ENCODE results near the gene ARRB1. TPM values are rescaled to one million over a fixed set of nuclear protein-coding genes. Genes with fewer than 3 reads are reported as not detected.
"Not testable (repeated sequence)": the region's sequence is repeated elsewhere in the genome, so short reads cannot be mapped to it uniquely, and the experiment has no call there.

ARRB1 gene
- total RNA-seq, 1 donor = 33.2 TPM

DNA sequence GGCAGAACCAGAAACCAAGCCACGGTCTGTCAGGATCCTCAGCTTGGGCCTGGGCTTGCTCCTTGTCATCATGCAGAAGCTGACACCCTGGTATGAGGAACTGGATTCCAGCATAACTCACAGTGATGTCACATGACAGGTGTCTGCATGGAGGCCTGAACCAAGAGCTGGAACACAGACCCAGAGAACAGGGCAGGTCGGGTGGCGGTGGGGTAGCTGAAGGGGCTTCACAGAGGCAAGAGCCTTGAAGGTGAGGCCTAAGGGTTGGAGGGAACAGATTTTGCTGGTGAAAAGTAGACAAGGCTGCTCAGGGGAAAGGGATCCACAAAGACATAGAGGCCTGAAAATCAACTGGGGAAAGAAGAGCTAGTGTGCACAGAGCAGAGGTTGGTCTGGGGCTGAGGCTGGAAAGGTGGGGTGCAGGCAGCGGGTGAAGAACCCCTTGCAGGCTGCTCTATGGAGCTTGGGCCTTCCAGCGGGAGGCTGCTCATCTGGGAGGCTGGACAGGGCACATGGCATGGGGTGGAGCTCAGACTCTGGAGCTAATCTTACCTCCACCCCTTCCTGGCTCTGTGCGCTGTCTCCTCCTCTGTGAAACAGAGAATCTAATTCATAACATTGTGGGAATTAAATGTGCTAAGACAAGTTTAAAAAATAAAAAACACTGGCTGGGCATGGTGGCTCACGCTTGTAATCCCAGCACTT is 29.4 kb upstream of the ARRB1 start:
- TF ChIP-seq, protein P1, sequence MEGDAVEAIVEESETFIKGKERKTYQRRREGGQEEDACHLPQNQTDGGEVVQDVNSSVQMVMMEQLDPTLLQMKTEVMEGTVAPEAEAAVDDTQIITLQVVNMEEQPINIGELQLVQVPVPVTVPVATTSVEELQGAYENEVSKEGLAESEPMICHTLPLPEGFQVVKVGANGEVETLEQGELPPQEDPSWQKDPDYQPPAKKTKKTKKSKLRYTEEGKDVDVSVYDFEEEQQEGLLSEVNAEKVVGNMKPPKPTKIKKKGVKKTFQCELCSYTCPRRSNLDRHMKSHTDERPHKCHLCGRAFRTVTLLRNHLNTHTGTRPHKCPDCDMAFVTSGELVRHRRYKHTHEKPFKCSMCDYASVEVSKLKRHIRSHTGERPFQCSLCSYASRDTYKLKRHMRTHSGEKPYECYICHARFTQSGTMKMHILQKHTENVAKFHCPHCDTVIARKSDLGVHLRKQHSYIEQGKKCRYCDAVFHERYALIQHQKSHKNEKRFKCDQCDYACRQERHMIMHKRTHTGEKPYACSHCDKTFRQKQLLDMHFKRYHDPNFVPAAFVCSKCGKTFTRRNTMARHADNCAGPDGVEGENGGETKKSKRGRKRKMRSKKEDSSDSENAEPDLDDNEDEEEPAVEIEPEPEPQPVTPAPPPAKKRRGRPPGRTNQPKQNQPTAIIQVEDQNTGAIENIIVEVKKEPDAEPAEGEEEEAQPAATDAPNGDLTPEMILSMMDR (IDR thresholded peaks at IDR 0.05; ENCODE audit: insufficient read depth, low read depth, low read length) = no peak
- no peak overlapping the region for H3K4me3 ChIP-seq (ENCODE audit: low read depth, low read length)
- DNase-seq (ENCODE audit: low read depth) = no peak

DNA sequence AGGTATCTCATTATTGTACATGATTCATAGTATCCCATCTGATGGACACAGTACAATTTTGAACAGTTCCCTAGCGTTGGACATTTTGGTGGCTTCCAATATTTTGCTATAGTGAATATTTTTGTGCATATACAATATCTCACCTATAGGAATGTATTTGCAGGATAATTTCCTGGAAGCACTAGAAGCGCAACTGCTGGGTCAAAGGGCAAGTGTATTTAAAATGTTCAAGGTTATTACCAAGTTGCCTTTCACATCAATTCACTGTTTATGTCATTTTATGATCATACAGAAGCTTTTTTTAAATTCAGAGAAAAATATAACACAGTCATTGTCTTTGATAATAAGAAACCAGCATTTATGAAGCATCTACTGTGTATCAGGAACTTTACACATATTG is 28.8 kb upstream of the ARRB1 start:
- TF ChIP-seq, protein P1 (IDR thresholded peaks at IDR 0.05; ENCODE audit: insufficient read depth, low read depth, low read length) = no peak
- no peak for DNase-seq (ENCODE audit: low read depth)
- H3K4me3 ChIP-seq (ENCODE audit: low read depth, low read length) = no peak overlapping the region

DNA sequence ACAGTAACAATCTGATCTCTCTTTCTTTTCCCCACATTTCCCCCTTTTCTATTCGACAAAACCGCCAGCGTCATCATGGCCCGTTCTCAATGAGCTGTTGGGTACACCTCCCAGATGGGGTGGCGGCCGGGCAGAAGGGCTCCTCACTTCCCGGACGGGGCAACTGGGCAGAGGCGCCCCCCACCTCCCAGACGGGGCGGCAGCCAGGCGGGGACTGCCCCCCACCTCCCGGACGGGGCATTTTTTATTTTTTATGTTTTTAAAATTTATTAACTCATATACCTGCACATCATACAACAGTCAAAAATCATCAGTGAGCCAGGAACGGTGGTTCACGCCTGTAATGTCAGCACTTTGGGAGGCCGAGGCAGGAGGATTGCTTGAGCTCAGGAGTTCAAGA is 27.3 kb upstream of the ARRB1 start:
- DNase-seq (ENCODE audit: low read depth) = not testable (repeated sequence)

DNA sequence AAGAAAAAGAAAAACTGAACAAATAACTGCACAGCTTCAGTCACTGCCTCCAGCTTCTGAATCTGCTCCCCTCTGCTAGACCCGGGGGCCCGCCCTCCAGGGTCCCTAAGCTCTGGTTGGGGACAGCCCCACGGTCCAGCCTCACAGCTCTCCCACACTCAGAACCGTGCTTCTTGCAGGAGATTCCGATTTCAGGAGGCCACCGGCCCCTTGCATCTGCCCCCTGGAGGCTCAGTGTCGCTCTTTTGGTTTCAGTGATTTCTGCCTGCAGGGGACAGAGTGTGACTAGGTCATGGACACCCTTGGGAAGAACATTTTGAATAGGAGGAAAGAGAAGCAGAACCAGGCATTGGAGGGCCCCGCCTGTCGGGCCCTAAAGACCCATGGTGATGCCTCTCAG is 24.7 kb upstream of the ARRB1 start:
- no peak for DNase-seq (ENCODE audit: low read depth)
- H3K4me3 ChIP-seq (ENCODE audit: low read depth, low read length) = no peak overlapping the region
- TF ChIP-seq, protein P1 (IDR thresholded peaks at IDR 0.05; ENCODE audit: insufficient read depth, low read depth, low read length) = peak; percentile 37

More for the DNA sequence above, 27.3 kb upstream of the ARRB1 start:
- not testable (repeated sequence) for H3K4me3 ChIP-seq (ENCODE audit: low read depth, low read length)

DNA sequence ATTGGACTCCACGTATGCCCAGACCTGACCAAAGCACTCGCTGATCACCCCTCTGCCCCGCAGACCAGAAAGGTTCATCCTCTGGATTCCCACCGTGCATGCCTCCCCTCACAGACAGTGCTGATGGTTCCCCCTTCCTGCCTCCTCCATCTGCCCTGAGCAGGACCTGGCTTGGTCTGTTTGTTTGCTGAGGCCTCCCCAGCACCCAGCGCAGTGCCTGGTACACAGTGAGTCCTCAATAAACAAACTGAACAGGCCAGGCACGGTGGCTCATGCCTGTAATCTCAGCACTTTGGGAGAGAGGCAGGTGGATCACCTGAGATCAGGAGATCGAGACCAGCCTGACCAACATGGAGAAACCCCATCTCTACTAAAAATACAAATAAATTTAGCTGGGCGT is 24.2 kb upstream of the ARRB1 start:
- no peak for DNase-seq (ENCODE audit: low read depth)
- TF ChIP-seq, protein P1 (IDR thresholded peaks at IDR 0.05; ENCODE audit: insufficient read depth, low read depth, low read length) = no peak
- no peak overlapping the region for H3K4me3 ChIP-seq (ENCODE audit: low read depth, low read length)

DNA sequence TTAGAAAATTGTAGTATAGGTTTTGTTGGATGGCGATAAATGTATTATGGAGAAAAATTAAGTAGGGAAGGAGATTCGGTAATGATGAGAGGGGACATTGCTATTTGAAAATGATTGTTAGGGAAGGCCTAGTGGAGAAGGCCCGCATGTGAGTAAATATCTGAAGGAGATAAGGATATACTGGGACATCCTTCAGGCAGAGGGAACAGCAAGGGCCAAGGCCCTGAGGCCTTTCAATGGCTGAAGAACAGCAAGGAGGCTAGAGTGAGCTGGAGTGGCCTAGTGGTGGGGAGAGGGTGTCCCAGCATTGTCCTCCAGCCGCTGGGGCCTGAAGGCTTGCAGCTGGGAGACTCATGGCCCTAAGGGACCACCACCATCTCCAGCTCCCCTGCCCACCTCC is 23.2 kb upstream of the ARRB1 start:
- no peak overlapping the region for H3K4me3 ChIP-seq (ENCODE audit: low read depth, low read length)
- no peak for DNase-seq (ENCODE audit: low read depth)
- TF ChIP-seq, protein P1 (IDR thresholded peaks at IDR 0.05; ENCODE audit: insufficient read depth, low read depth, low read length) = no peak

DNA sequence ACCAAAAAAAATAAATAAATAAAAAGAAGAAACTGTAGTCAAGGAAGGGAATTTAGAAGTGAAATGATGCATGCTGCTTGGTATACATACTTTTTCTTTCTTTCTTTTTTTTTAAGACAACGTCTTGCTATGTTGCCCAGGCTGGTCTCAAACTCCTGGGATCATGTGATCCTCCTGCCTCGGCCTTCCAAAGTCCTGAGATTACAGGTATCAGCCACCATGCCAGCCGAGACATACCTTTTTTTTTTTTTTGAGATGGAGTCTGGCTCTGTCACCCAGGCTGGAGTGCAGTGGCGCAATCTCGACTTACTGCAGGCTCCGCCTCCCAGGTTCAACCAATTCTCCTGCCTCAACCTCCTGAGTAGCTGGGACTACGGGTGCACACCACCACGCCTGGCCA is 21.7 kb upstream of the ARRB1 start:
- TF ChIP-seq, protein P1 (IDR thresholded peaks at IDR 0.05; ENCODE audit: insufficient read depth, low read depth, low read length) = no peak
- DNase-seq (ENCODE audit: low read depth) = no peak
- no peak overlapping the region for H3K4me3 ChIP-seq (ENCODE audit: low read depth, low read length)

Measured in fibroblast of villous mesenchyme (primary cell).